IMR-90 (cell line): ENCODE measurements around the gene LILRB1. TPM values are rescaled to one million over a fixed set of nuclear protein-coding genes. Genes with fewer than 3 reads are reported as not detected.
"Not testable (repeated sequence)": the region's sequence is repeated elsewhere in the genome, so short reads cannot be mapped to it uniquely, and the experiment has no call there.

ENCODE experiments used
- ATAC-seq: fragments of 200-7000 bp; cut with Tn5 transposase; 2 replicates; pipeline ENCODE4 v1.9.1; 2020; ENCODE audit warnings: low read depth, mild to moderate bottlenecking, moderate library complexity
- BruUV-seq: library from RNA; stranded (reverse); fragments of 400-500 nt; replicated peaks from 2 replicates; lab custom pipeline; 2021; lab: Mats Ljungman, UMichigan
- CTCF ChIA-PET: fragments of 300-600 bp; formaldehyde crosslinking; extraction: SDS; loops from one replicate; lab custom pipeline; 2021; ENCODE audit warnings: antibody characterized with exemption; lab: Yijun Ruan, JAX
- POLR2A ChIA-PET: fragments of 300-600 bp; sonication (Branson Sonifier 250); formaldehyde crosslinking; loops from one replicate; lab custom pipeline; 2022; ENCODE audit warnings: antibody characterized with exemption; ENCODE audit not compliant: unreplicated experiment; lab: Charles Lee
- DNase-seq: peaks from one replicate; pipeline ENCODE4 v3.0.0; 2013
- H2AFZ ChIP-seq: replicated peaks from 2 replicates; pipeline ENCODE3; 2013; ENCODE audit warnings: low read length, mild to moderate bottlenecking; ENCODE audit not compliant: poor library complexity
- H2AK5ac ChIP-seq: 2 replicates; pipeline ENCODE4 v1.6.1; 2013; ENCODE audit warnings: low read depth, low read length, inconsistent platforms
- H2AK9ac ChIP-seq: replicated peaks from 2 replicates; pipeline ENCODE3; 2013; ENCODE audit warnings: mild to moderate bottlenecking, low read depth, low read length, moderate library complexity; ENCODE audit not compliant: poor library complexity
- H2BK120ac ChIP-seq: 2 replicates; pipeline ENCODE4 v1.6.1; 2013; ENCODE audit warnings: low read depth, low read length, inconsistent platforms
- H2BK15ac ChIP-seq: 3 replicates; pipeline ENCODE4 v1.6.1; 2013; ENCODE audit warnings: low read depth, low read length, inconsistent platforms
- H2BK20ac ChIP-seq: 2 replicates; pipeline ENCODE4 v1.6.1; 2013; ENCODE audit warnings: low read depth, mild to moderate bottlenecking, inconsistent platforms, low read length, moderate library complexity
- H2BK5ac ChIP-seq: 2 replicates; pipeline ENCODE4 v1.6.1; 2013; ENCODE audit warnings: mild to moderate bottlenecking, low read depth, low read length, inconsistent platforms; ENCODE audit not compliant: poor library complexity, severe bottlenecking
- H3K14ac ChIP-seq: replicated peaks from 2 replicates; pipeline ENCODE4 v1.6.1; 2013; ENCODE audit warnings: low read depth, low read length, inconsistent platforms
- H3K18ac ChIP-seq: 2 replicates; pipeline ENCODE4 v1.6.1; 2013; ENCODE audit warnings: low read depth, low read length, control low read depth
- H3K23ac ChIP-seq: 2 replicates; pipeline ENCODE4 v1.6.1; 2013; ENCODE audit warnings: low read depth, low read length, inconsistent platforms
- H3K27ac ChIP-seq: 2 replicates; pipeline ENCODE4 v1.5.1; 2013; ENCODE audit warnings: mild to moderate bottlenecking, control low read depth, low read length; ENCODE audit not compliant: insufficient read depth
- H3K27me3 ChIP-seq: 2 replicates; pipeline ENCODE4 v1.6.1; 2013; ENCODE audit warnings: low read length; ENCODE audit not compliant: control insufficient read depth, insufficient read depth
- H3K36me3 ChIP-seq: 2 replicates; pipeline ENCODE4 v1.6.1; 2013; ENCODE audit warnings: low read length, mixed read lengths; ENCODE audit not compliant: control insufficient read depth, insufficient read depth
- H3K4ac ChIP-seq: 2 replicates; pipeline ENCODE4 v1.6.1; 2013; ENCODE audit warnings: low read depth, low read length, inconsistent platforms
- H3K4me1 ChIP-seq: 2 replicates; pipeline ENCODE4 v1.6.1; 2013; ENCODE audit warnings: low read length, mixed read lengths; ENCODE audit not compliant: control insufficient read depth, insufficient read depth
- H3K4me2 ChIP-seq: 2 replicates; pipeline ENCODE4 v1.6.1; 2013; ENCODE audit warnings: low read depth, mild to moderate bottlenecking, control low read depth, low read length, moderate library complexity
- H3K4me3 ChIP-seq: 2 replicates; pipeline ENCODE4 v1.5.1; 2013; ENCODE audit warnings: low read depth, mild to moderate bottlenecking, control low read depth, low read length, moderate library complexity; ENCODE audit not compliant: insufficient read depth
- H3K56ac ChIP-seq: 2 replicates; pipeline ENCODE4 v1.6.1; 2013; ENCODE audit warnings: low read length, inconsistent platforms; ENCODE audit not compliant: insufficient read depth; ENCODE audit errors: extremely low read depth
- H3K79me1 ChIP-seq, 2 experiments: 2 replicates each; pipeline ENCODE4 v1.6.1; 2013; ENCODE audit warnings: low read length in 2 of 2, inconsistent platforms in 1 of 2, low read depth in 1 of 2
- H3K9ac ChIP-seq: 2 replicates; pipeline ENCODE4 v1.6.1; 2013; ENCODE audit warnings: low read depth, low read length, control low read depth
- H3K9me1 ChIP-seq: 2 replicates; pipeline ENCODE4 v1.6.1; 2013; ENCODE audit warnings: low read length, inconsistent platforms; ENCODE audit not compliant: insufficient read depth
- H3K9me3 ChIP-seq: 2 replicates; pipeline ENCODE4 v1.6.1; 2013; ENCODE audit warnings: low read length; ENCODE audit not compliant: control insufficient read depth, insufficient read depth
- H4K20me1 ChIP-seq: 2 replicates; pipeline ENCODE4 v1.6.1; 2013; ENCODE audit warnings: low read length, inconsistent platforms; ENCODE audit not compliant: insufficient read depth
- H4K5ac ChIP-seq: 2 replicates; pipeline ENCODE4 v1.6.1; 2013; ENCODE audit warnings: mild to moderate bottlenecking, low read depth, low read length, control low read depth
- H4K8ac ChIP-seq, 2 experiments: 2 replicates each; pipeline ENCODE4 v1.6.1; 2013; ENCODE audit warnings: low read depth in 2 of 2, low read length in 2 of 2, control low read depth in 1 of 2, inconsistent platforms in 1 of 2
- H4K91ac ChIP-seq: 2 replicates; pipeline ENCODE4 v1.6.1; 2013; ENCODE audit warnings: low read depth, low read length, inconsistent platforms; ENCODE audit not compliant: insufficient read depth
- WGBS, 2 experiments: methylation state at CpG; one replicate each; pipeline versions ENCODE4 v1.1.5 to v1.1.7; 2013; ENCODE audit warnings: missing lambda C conversion rate in 2 of 2; ENCODE audit not compliant: insufficient read length in 1 of 2; ENCODE audit errors: extremely low coverage in 2 of 2; 5-methylcytosine and 5-hydroxymethylcytosine counted together
- dilution Hi-C: fragments of 300-500 bp; cut with HindIII; formaldehyde crosslinking; loops from one replicate; pipeline ENCODE4 v1.14.3; 2018; ENCODE audit warnings: low sequenced_read_pairs; ENCODE audit not compliant: unreplicated experiment
- in situ Hi-C: fragments of 300-500 bp; cut with MboI; formaldehyde crosslinking; loops from 3 replicates; pipeline ENCODE4 v1.14.3; 2019; ENCODE audit warnings: low sequenced_read_pairs, inconsistent platforms, mixed read lengths
- intact Hi-C: fragments of 100-400 bp; cut with micrococcal nuclease; formaldehyde crosslinking; loops from 2 replicates; pipeline ENCODE4 v1.10.0; 2022
- polyA plus RNA-seq, 3 experiments: library from polyadenylated mRNA; depleted of rRNA; stranded (reverse); fragments of >200 nt; gene quantifications; 2 replicates each; pipeline ENCODE4 v1.2.3, GENCODE V29; 2012; ENCODE audit warnings: low replicate concordance in 1 of 3
- total RNA-seq: library from RNA; depleted of rRNA; stranded (reverse); fragments of >200 nt; gene quantifications from 2 replicates; pipeline ENCODE4 v1.2.3, GENCODE V29; 2012

The LILRB1 gene
- total and polyA plus RNA-seq, 2 of the 4 experiments (the other 2 are of a cell fraction): not detected

DNA sequence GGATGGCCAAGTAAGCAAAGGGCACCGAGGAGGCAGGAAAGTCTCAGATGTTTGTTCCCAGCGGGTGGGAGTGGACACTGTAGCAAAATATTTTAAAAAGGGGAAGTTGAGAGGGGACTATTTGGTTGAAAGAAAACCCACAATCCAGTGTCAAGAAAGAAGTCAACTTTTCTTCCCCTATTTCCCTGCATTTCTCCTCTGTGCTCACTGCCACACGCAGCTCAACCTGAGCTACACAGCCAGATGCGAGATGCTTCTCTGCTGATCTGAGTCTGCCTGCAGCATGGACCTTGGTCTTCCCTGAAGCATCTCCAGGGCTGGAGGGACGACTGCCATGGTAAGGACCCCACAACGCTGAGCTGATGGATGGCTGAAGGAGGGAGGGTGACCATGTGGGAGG lies 36.8 kb upstream of the LILRB1 start, which contains the start of gene LILRA1:
Gene LILRA1, plus strand, starts transcription at position 188 of the 400 bp plus-strand sequence. CDS start 613 bp downstream, outside the sequence.
- H2AK5ac ChIP-seq, CTCF ChIA-PET, H3K4me2 ChIP-seq, H2BK20ac ChIP-seq, H3K27ac ChIP-seq, dilution Hi-C loops, H2AFZ ChIP-seq, H2AK9ac ChIP-seq, H4K20me1 ChIP-seq, H3K79me1 ChIP-seq, BruUV-seq, H4K8ac ChIP-seq, H3K23ac ChIP-seq, H2BK120ac ChIP-seq, H3K4ac ChIP-seq, DNase-seq, POLR2A ChIA-PET, H3K4me3 ChIP-seq, ATAC-seq, H2BK5ac ChIP-seq, H3K36me3 ChIP-seq, H3K14ac ChIP-seq, H3K56ac ChIP-seq, H3K9me1 ChIP-seq, intact Hi-C loops, H4K91ac ChIP-seq, H3K18ac ChIP-seq, H3K4me1 ChIP-seq, H3K27me3 ChIP-seq, in situ Hi-C loops, H3K9ac ChIP-seq, H4K5ac ChIP-seq, H2BK15ac ChIP-seq: not testable (repeated sequence)
- H3K9me3 ChIP-seq: peaks cover 46% of the 10 kb centered on the region
- WGBS, 2 experiments: no CpG with 5 or more reads among the region's 6 CpGs

DNA sequence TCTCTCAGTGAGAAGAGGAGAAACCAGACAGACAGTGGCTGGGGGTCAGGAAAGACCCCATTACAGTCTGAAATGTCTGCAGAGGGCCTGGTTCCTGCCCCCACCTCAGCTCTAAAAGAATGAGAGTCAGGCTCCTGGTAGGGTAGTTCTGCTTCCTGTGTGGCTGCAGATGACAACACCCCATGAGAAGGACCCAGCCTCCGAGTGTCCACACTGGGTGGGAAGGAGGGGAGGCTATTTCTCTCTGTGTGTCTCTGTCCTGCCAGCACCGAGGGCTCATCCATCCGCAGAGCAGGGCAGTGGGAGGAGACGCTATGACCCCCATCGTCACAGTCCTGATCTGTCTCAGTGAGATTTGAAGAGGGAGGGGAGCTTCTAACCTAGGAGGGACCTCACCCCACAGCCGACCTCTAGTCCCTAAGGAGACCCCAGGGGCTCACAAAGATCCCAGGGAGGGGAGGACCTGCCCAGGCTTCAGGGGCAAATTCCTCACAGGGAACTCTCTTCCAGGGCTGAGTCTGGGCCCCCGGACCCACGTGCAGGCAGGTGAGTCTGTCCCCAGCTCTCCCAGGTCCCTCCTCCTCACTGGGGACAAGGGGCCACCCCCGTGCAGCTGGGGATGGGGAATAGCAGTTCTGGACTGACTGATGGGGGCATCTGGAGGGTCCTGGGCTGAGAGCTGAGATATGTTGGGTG lies 36.2 kb upstream of the LILRB1 start:
- H2BK15ac ChIP-seq, ATAC-seq, POLR2A ChIA-PET: not testable (repeated sequence)

More for the DNA sequence above, 36.2 kb upstream of the LILRB1 start:
- H3K23ac ChIP-seq, H3K56ac ChIP-seq, CTCF ChIA-PET, BruUV-seq, H2AK9ac ChIP-seq, H4K20me1 ChIP-seq, H2AFZ ChIP-seq, H3K79me1 ChIP-seq, H4K5ac ChIP-seq, H3K9me1 ChIP-seq, H3K27ac ChIP-seq, H3K4me3 ChIP-seq, in situ Hi-C loops, H2BK5ac ChIP-seq, H3K9ac ChIP-seq, H2BK120ac ChIP-seq, H3K4ac ChIP-seq, H4K91ac ChIP-seq, H3K4me1 ChIP-seq, intact Hi-C loops, H3K4me2 ChIP-seq, DNase-seq, H2BK20ac ChIP-seq, H3K18ac ChIP-seq, H3K36me3 ChIP-seq, H3K14ac ChIP-seq, H4K8ac ChIP-seq, H2AK5ac ChIP-seq, dilution Hi-C loops, H3K27me3 ChIP-seq: not testable (repeated sequence)
- WGBS, 2 experiments: no CpG with 5 or more reads among the region's 9 CpGs
- peaks cover 46% of the 10 kb centered on the region for H3K9me3 ChIP-seq
